Colonic mucosa (tissue), 4 donors: Measurements from ENCODE around the gene ZNF554. TPM values are rescaled to one million over a fixed set of nuclear protein-coding genes. Genes with fewer than 3 reads are reported as not detected.

Experiments
- DNase-seq: peaks from one replicate; pipeline ENCODE4 v3.0.0-alpha.2; 2020
- H3K27ac ChIP-seq: fragments of 200-600 bp; one replicate; pipeline ENCODE4 v1.8.0; 2021
- H3K27me3 ChIP-seq: fragments of 200-600 bp; one replicate; pipeline ENCODE4 v1.8.0; 2021
- H3K36me3 ChIP-seq: fragments of 200-600 bp; one replicate; pipeline ENCODE4 v1.8.0; 2021
- H3K4me1 ChIP-seq: fragments of 200-600 bp; one replicate; pipeline ENCODE4 v1.8.0; 2021; ENCODE audit warnings: mild to moderate bottlenecking
- H3K4me3 ChIP-seq: fragments of 200-600 bp; one replicate; pipeline ENCODE4 v1.8.0; 2021
- H3K9ac ChIP-seq, 2 donors: one replicate each; pipeline ENCODE4 v1.7.0; 2013; ENCODE audit warnings: control low read depth in 2 of 2, low read depth in 2 of 2, low read length in 2 of 2
- H3K9me3 ChIP-seq: fragments of 200-600 bp; one replicate; pipeline ENCODE4 v1.8.0; 2021
- intact Hi-C: fragments of 100-400 bp; cut with DNase I; formaldehyde crosslinking; loops from one replicate; pipeline ENCODE4 v1.14.1; 2022
- total RNA-seq, 2 donors: library from RNA; stranded (reverse); fragmentation: NEBNext Ultra II Directional in 1 of 2; extraction: Animal tissue kit (Norgen Biotek cat#: 25700) in 1 of 2; gene quantifications; one replicate each; pipeline ENCODE4 v1.2.1, GENCODE V29; 2021
- TF ChIP-seq, protein P1 (sequence below): fragments of 200-600 bp; IDR thresholded peaks from one replicate; pipeline ENCODE4 v1.8.0; 2022; ENCODE audit warnings: antibody characterized with exemption, mild to moderate bottlenecking
- donor health status: healthy.
- donor health status: DM: no; HTN: no; CAD: no.
- donor health status: DM: no; HTN: no; CAD: no.

ZNF554 gene
- total RNA-seq, 2 donors from 2014 or later, result 3.0 to 5.1 TPM

DNA sequence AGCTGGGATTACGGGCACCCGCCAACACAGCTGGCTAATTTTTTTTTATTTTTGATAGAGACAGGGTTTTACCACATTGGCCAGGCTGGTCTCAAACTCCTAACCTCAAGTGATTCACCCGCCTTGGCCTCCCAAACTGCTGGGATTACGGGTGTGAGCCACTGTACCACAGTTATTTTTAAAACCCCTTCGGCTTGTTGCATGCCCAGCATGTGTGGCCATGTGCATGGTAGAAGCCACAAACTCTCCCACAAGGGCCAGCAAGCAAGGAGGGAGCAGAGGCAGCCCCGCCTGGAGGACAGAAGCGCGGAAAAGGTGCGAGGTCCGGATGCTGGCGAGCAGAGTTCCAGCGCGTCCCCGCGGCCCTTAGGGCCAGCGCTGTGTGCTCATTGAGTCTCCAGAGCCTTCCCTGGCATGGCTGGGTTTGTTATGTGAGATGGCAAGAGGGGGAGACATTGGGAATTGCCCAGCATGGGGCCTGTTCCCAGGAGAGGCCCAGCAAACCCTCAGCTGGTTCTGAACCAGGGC is 21.4 kb upstream of the ZNF554 start:
- intact Hi-C loops, result no loop called here
- H3K9ac ChIP-seq, result no peak overlapping the region
- H3K36me3 ChIP-seq, result no peaks in the 10 kb centered on the region

GRCh38 chr19:2798733-2799132 is 20.9 kb upstream of the ZNF554 start:
- Histone ChIP-seq H3K9me3 (no peaks in the 10 kb centered on the region), H3K9ac (no peak overlapping the region), H3K27me3 (no peaks in the 10 kb centered on the region), H3K36me3 (no peaks in the 10 kb centered on the region), H3K4me1 (no peaks in the 10 kb centered on the region), H3K27ac (no peak overlapping the region), H3K4me3 (no peak overlapping the region)
- TF ChIP-seq, protein P1, sequence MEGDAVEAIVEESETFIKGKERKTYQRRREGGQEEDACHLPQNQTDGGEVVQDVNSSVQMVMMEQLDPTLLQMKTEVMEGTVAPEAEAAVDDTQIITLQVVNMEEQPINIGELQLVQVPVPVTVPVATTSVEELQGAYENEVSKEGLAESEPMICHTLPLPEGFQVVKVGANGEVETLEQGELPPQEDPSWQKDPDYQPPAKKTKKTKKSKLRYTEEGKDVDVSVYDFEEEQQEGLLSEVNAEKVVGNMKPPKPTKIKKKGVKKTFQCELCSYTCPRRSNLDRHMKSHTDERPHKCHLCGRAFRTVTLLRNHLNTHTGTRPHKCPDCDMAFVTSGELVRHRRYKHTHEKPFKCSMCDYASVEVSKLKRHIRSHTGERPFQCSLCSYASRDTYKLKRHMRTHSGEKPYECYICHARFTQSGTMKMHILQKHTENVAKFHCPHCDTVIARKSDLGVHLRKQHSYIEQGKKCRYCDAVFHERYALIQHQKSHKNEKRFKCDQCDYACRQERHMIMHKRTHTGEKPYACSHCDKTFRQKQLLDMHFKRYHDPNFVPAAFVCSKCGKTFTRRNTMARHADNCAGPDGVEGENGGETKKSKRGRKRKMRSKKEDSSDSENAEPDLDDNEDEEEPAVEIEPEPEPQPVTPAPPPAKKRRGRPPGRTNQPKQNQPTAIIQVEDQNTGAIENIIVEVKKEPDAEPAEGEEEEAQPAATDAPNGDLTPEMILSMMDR, result no peak
- intact Hi-C loops, result no loop called here
- no peak for DNase-seq

More for the DNA sequence above, 21.4 kb upstream of the ZNF554 start:
- Histone ChIP-seq H3K4me3 (no peak overlapping the region), H3K4me1 (no peaks in the 10 kb centered on the region), H3K27me3 (no peaks in the 10 kb centered on the region), H3K27ac (no peak overlapping the region), H3K9me3 (no peaks in the 10 kb centered on the region)
- TF ChIP-seq, protein P1, result no peak
- DNase-seq, result no peak

GRCh38 chr19:2799273-2800020 is 20.2 kb upstream of the ZNF554 start:
- Histone ChIP-seq H3K36me3 (no peaks in the 10 kb centered on the region), H3K9me3 (no peaks in the 10 kb centered on the region), H3K4me3 (no peak overlapping the region), H3K9ac (no peak overlapping the region), H3K4me1 (no peaks in the 10 kb centered on the region), H3K27ac (no peak overlapping the region), H3K27me3 (no peaks in the 10 kb centered on the region)
- no peak for DNase-seq
- TF ChIP-seq, protein P1, result no peak
- intact Hi-C loops, result no loop called here

DNA sequence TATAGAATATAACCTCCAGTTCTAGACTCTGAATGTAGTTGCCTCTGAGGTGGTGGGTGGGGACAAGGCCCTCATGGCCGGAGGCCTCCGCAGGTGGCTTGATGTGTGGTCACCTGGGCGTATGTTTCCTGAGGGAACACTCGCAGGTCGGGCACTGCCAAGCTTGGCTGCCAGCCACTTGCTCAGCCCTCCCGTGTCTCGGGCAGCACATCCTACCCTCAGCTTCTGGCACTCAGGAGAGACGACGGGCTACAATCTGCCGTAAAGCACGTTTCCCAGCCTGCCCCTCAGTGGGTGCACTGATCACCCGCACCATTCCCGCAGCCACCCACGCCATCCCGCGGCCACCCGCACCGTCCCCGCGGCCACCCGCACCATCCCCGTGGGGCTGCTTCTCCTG is 19.2 kb upstream of the ZNF554 start:
- Histone ChIP-seq H3K27ac (no peak overlapping the region), H3K9ac (no peak overlapping the region), H3K4me3 (no peak overlapping the region), H3K9me3 (no peaks in the 10 kb centered on the region), H3K36me3 (no peaks in the 10 kb centered on the region), H3K27me3 (no peaks in the 10 kb centered on the region), H3K4me1 (no peaks in the 10 kb centered on the region)
- TF ChIP-seq, protein P1, result no peak
- intact Hi-C loops, result no loop called here
- DNase-seq, result no peak

DNA sequence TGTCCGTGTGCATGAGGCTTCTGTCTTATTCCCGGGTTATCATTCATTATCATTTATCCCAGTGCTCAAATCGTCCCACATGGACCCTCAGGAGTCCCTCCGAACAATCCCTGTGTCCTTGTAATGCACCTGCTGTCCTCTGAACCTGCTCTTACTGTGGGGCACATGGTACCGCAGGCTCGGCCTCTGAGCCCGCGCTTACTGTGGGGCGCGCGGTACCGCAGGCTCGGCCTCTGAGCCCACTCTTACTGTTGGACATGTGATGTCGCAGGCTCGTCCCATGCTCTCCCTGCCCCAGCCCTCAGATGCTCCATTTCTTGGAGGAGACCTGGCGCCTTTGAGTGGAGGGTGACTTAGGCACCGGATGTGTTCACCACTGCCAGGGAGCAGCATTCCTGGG is 16.8 kb upstream of the ZNF554 start:
- Histone ChIP-seq H3K36me3 (no peaks in the 10 kb centered on the region), H3K27me3 (no peaks in the 10 kb centered on the region), H3K9me3 (no peaks in the 10 kb centered on the region), H3K27ac (no peak overlapping the region), H3K9ac (no peak overlapping the region), H3K4me1 (no peaks in the 10 kb centered on the region), H3K4me3 (no peak overlapping the region)
- intact Hi-C loops, result no loop called here
- DNase-seq, result no peak
- TF ChIP-seq, protein P1, result no peak
